GM21576 (cell line): Measurements from ENCODE around the gene SETD5.
"Not testable (repeated sequence)": the region's sequence is repeated elsewhere in the genome, so short reads cannot be mapped to it uniquely, and the experiment has no call there.

Experiments used
- ATAC-seq: cut with Tn5 transposase; IDR thresholded peaks from one replicate; pipeline ENCODE4 v1.9.1; 2021; ENCODE audit warnings: mild to moderate bottlenecking, moderate library complexity; ENCODE audit not compliant: unreplicated experiment

SETD5 gene

GRCh38 chr3:9455596-9456131, 58.2 kb downstream of the SETD5 start:
- no peak for ATAC-seq

- no peak for ATAC-seq
Observed at GRCh38 chr3:9467451-9467850, 70.0 kb downstream of the SETD5 start.

- no peak for ATAC-seq
Observed at GRCh38 chr3:9468460-9468859, 71.0 kb downstream of the SETD5 start.

- ATAC-seq = no peak
Observed at GRCh38 chr3:9469986-9470385, 72.6 kb downstream of the SETD5 start.

- no peak for ATAC-seq
Observed at GRCh38 chr3:9473496-9474065, 76.2 kb downstream of the SETD5 start.

DNA sequence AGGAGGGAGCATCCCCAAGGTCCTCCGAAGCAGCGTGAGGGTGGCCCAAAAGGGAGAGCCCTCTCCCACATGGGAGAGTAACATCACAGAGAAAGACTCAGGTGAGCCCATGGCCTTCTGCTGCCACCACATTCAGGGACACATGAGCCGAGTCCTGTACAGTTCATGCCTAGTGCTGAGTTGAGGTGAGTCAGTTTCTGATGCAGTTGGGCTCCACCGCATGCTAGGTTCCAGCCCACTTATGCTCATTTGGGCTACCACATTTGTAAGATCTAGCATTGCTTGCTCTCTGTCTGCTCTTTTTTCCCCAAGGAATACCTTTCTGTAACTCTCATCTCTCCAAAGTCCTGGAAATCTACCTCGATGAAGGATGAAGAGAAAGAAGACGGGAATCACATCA, 77.1 kb downstream of the SETD5 start:
- ATAC-seq = no peak

DNA sequence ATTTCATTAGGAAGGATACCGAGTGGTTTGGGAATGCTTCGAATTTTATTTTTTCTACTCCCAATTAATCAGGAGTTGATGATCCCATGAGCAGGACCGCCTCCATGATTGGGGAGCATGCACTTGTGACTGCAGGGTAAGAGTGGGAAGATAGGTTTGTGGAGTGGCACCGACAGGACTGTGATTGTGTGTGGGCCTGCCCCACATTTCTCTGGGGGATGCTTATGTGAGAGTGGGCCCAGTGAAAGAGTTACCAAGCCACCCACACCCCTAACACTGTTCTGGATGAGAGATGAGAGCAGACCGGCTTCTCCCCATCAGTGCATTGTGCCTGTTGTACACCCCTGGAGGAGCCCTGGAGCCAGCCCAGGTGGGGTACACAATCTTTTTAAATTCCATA, 79.5 kb downstream of the SETD5 start:
- no peak for ATAC-seq

DNA sequence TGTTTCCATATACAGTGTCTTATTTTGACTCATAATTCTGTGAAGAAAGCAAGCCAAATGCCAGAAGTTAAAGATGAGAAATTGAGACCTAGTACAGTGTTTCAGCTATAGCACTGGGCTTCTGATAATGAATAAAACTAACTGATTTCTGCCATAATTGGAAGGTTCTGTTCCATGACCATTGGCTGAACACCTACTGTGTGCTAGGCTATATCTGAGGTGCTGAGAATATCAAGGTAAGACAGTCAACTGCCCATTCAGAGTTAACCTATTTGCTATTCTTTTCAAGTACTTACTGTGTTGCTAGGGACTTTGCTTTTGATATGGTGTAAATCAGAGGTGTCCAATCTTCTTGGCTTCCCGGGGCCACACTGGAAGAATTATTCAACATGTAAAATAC, 82.8 kb downstream of the SETD5 start:
- ATAC-seq = no peak

- ATAC-seq = no peak
Observed at GRCh38 chr3:9485248-9485647, 87.8 kb downstream of the SETD5 start.

DNA sequence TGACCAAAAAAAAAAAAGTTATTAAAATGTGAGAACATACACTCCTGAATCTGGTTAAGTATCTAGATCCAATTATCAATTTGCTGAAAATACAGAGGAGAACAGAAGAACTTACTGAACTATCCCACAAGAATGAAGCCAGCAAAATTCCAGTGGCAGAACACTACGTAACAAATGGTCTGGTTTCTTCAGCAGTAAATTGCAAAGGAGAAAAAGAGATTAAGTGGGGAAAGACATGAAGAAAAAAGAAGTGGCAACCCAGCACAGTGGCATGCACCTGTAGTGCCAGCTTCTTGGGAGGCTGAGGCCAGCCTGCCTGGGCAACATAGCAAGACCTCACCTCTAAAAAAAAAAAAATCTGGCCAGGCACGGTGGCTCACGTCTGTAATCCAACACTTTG, 94.1 kb downstream of the SETD5 start:
- ATAC-seq = no peak

DNA sequence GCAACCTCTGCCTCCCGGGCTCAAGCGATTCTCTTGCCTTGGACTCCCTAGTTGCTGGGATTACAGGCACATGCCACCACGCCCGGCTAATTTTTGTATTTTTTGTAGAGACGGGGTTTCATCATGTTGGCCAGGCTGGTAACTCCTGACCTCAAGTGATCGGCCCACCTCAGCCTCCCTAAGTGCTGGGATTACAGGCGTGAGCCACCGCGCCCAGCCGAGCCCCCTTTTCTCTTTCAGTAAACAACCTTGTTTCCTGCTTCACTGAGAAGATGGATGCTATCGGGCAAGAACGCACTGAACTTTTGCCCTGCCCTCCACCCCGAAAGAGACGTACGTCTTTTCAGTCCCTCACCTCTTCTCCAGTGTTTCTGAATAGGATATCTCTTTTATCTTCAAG, 96.6 kb downstream of the SETD5 start:
- not testable (repeated sequence) for ATAC-seq

GRCh38 chr3:9496893-9497292, 99.5 kb downstream of the SETD5 start:
- ATAC-seq = no peak

DNA sequence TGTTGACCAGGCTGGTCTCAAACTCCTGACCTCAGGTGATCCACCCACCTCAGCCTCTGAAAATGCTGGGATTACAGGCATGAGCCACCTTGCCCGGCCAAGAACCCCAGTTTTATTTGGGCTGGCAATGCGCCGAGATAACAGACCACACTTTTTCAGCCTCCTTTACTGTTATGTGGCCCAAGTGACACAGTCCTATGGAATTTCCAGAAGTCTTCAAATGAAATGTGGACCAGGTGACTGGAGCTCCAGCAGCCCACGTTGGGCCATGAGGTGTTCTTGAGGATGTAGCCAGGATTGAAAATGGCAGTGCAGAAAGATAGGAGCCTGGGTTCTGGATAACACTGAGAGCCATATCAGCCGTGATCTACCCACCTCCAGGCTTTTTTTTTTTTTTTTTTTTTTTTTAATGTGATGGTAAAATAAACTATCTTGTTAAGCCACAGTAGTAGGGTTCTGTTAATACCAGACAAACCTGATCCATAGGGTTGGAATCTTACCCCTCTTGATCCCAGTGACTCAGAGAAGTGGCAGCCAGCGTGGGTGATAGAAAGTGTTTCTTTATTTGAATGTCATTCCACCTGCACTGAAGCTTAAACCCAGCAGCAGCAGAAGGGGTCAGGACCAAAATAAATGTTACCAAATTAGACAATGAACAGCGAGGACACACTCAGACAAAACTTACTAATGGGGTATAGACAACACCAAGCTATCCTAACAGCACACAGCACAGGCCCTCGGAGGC, 100.6 kb downstream of the SETD5 start:
- no peak for ATAC-seq

DNA sequence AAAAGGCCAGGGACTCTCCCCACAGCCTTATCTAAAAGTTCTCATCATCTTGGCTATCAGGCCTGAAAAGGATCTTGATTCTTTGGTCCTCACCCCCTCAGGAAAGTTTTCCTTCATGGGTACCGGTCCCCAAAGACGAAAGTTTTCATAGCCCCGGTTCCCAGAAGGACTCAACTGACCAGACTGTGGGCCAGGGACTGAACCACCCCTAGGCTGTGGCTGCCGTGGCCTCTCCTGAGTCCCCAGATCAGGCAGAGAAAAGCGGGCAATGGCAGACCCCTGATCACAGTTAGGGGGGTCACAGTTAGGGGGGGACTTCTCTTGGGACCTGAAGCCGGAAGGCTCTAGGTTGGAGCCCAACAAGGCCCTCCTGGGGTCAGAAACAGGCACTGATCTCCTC, 101.4 kb downstream of the SETD5 start:
- ATAC-seq = no peak

GRCh38 chr3:9499455-9500107, 102.2 kb downstream of the SETD5 start:
- ATAC-seq = no peak

- ATAC-seq = peak; percentile 62
Observed at GRCh38 chr3:9500108-9501050, 103.0 kb downstream of the SETD5 start.

DNA sequence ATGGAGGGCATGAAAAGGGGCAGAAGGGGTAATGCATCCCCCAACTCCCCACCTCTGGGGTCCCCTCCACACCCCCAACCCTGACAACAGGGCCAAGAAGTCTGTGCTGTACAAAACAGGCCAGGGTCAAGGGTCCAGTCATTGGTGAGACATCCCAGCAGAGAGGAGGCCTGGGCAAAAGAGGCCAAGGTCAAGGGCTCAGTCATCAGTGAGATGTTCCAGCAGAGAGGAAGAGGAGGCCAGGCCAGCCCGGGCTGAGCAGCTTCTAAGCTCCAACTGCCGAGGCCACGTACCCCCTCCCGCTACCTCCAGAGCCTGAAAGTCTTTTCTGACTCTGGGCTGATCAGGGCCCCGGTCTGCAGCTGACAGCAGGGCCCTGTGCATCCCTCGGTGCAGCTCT, 103.8 kb downstream of the SETD5 start:
- no peak for ATAC-seq

DNA sequence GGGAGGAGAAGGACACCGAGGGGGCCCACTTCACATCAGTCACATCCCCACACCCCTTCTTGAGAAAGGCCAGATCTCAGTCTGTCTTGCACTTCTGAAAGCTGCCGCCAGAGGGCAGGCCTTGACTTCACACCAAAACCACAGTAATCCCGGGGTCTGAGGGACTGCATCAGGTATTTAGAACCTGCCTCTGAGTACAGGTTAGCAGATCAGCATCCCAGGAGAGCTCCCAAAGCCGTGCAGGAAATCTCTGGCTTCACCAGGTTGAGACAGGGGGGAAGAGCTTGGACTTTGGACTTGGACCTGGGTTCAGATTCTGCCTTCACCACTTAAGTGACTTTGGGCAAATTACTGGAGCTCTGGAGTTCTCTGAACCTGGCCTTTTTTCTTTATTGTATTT, 105.9 kb downstream of the SETD5 start:
- no peak for ATAC-seq

GRCh38 chr3:9507586-9508578, 110.5 kb downstream of the SETD5 start:
- ATAC-seq = no peak

- ATAC-seq = no peak
Observed at GRCh38 chr3:9508781-9509180, 111.4 kb downstream of the SETD5 start.
